Measurements from ENCODE around the gene SLC1A7. TPM values are rescaled to one million over a fixed set of nuclear protein-coding genes. Genes with fewer than 3 reads are reported as not detected.
A peak's percentile ranks its signal among the peaks of the same experiment; 100 is the strongest.

SLC1A7 gene
- polyA plus RNA-seq, 3 donors from 2014 or later, result 2.1 to 6.4 (median 4.8) TPM

DNA sequence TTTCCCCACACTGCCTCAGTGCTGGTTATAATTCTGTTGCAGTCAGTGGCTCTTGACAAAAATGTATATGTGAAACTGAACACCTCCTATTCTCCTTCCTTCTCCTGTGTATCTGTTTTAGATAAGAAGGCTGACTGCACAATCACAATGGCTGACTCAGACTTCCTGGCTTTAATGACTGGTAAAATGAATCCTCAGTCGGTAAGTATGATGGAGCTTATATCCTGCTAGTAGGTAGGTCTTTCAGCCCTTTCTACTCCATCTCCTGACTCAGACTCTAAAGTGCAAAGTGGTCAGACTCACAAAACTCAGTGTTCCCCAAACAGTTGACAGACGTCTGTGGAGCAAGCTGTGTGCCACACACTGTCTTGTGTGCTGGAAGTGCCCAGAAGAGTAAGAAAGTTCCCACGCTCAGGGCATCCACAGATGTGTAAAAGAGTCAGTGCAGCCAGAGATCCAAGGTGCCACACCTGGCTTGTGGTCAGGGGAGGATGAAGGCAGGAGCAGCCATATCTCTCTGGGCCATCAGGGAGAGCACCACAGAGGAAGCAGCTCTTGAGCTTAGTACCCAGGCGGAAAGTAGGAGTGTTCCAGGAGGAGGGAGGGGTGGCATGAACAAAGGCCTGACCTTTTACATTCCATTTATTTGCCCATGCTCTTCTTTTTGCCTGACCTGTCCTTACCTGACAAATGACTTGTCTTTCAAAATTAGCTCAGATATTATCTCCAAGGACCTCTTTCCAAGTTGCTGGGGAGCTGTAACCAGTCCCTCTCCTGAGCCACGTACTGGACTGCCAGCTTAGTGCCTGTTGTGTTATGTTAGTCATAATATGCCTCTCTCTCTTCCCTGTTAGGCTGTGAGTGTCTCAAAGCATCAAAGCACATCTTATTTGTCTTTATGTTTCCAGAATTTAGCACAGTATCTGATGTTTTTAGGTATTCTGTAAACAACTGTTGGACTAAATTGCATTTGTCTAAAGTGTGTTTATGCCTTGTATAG, 94.4 kb downstream of the SLC1A7 start:
- H3K4me1 Mint-ChIP-seq, result peaks cover 1 to 7% of the 10 kb centered on the region in 2 donors
- H3K27ac Mint-ChIP-seq, result peak overlapping the region in 1 of 6 donors; percentile 12
- H3K4me3 Mint-ChIP-seq, result no peak overlapping the region
- no peak for DNase-seq
- no peaks in the 10 kb centered on the region for H3K27me3 Mint-ChIP-seq (ENCODE audit: low read depth in 3 of 3)
- no peaks in the 10 kb centered on the region for H3K9me3 Mint-ChIP-seq
- peaks cover 25 to 51% (median 28%) of the 10 kb centered on the region in 3 donors for H3K36me3 Mint-ChIP-seq

DNA sequence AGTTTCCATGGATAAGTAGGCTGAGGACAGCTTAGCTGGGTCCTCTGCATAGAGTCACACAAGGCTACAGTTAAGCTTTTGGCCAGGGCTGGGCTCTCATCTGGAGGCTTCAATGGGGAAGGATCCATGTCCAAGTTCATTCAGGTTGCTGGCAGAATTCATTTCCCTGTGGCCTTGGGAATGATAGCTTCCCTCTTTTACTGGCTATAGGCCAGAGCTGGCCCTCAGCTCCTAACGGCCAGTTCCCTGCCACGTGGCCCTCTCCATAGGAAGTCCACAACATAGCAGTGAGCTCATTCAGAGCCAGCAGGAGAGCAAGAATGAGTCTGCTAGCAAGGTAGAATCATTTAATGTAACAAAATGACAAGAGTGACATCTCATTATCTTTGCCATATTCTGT, 95.5 kb downstream of the SLC1A7 start:
- Mint-ChIP-seq H3K36me3 (peaks cover 15 to 40% (median 22%) of the 10 kb centered on the region in 3 donors), H3K27ac (peak overlapping the region in 1 of 6 donors; percentile 60), H3K4me3 (no peak overlapping the region), H3K9me3 (no peaks in the 10 kb centered on the region), H3K4me1 (peaks cover 1 to 7% of the 10 kb centered on the region in 2 donors), H3K27me3 (ENCODE audit: low read depth in 3 of 3) (no peaks in the 10 kb centered on the region)
- DNase-seq, result no peak

DNA sequence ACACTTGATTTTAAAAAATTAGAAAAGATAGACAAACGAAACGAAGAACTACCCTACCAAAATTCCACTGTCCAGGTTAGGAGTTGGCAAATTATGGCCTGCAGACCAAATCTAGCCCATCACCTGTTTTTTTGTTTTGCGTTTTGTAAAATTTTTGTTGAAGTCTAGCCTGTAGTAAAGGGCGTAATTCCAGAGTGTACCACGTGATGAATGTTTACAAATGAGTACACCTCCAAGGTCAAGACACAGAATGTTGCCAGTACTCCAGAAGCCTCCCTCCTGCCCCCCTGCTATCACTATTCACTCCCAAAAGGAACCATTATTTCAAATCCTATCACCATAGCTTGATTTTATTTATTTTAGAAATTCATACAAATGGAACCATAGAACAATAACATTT, 97.5 kb downstream of the SLC1A7 start:
- Mint-ChIP-seq H3K4me1 (peaks cover 1 to 7% of the 10 kb centered on the region in 2 donors), H3K4me3 (no peak overlapping the region), H3K36me3 (peaks cover 18 to 35% (median 19%) of the 10 kb centered on the region in 3 donors), H3K27me3 (ENCODE audit: low read depth in 3 of 3) (no peaks in the 10 kb centered on the region), H3K27ac (no peak overlapping the region), H3K9me3 (no peaks in the 10 kb centered on the region)
- DNase-seq, result no peak

DNA sequence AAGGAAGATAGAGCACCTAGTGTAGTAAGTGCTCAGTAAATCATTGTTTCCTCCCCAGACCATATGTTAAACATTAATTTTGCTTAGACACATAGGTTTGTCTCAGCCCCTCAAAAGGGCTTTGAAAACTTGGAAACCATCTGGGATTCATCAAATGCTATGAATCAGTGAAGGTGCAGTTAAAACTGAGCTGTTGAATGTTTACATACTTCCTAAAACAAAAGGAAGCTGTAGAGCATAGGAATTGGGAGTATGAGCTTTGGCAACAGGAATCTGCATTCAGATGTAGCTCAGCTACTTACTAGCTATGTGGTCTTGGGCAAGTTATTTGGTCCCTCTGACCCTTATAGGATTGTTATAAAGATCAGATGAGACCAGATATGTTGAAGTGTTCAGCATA, 99.2 kb downstream of the SLC1A7 start:
- DNase-seq, result no peak
- Mint-ChIP-seq H3K4me3 (no peak overlapping the region), H3K27ac (peak overlapping the region in 3 of 6 donors; percentile 4 to 24 (median 12)), H3K36me3 (peaks cover 19 to 33% (median 21%) of the 10 kb centered on the region in 3 donors), H3K4me1 (peaks cover 1 to 7% of the 10 kb centered on the region in 2 donors), H3K27me3 (ENCODE audit: low read depth in 3 of 3) (no peaks in the 10 kb centered on the region), H3K9me3 (no peaks in the 10 kb centered on the region)

DNA sequence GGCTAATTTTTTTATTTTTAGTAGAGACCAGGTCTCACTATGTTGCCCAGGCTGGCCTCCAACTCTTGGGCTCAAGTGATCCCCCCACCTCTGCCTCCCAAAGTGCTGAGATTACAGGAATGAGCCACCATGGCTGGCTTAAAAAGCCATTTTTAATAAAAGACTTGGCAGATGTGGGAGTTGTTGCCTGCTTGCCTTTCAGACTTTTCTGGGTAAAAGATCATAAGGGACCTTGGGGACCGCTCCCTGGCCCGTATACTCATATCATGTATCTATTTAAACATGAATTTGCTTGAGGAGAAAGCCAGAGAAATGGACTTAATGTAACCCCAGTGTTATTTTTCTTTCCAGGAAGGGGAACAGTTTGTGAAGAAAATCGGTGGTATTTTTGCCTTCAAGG, 103.9 kb downstream of the SLC1A7 start:
- Mint-ChIP-seq H3K4me3 (no peak overlapping the region), H3K27ac (no peak overlapping the region), H3K27me3 (ENCODE audit: low read depth in 3 of 3) (no peaks in the 10 kb centered on the region), H3K4me1 (peaks cover 10 to 15% of the 10 kb centered on the region in 2 donors), H3K36me3 (peaks cover 14 to 19% (median 16%) of the 10 kb centered on the region in 3 donors), H3K9me3 (no peaks in the 10 kb centered on the region)
- DNase-seq, result no peak

Other genes starting within 250 kb of the SLC1A7 start
- 10 to 100 TPM; 18.8 to 25.4 (median 21.3) TPM for gene ECHDC2, start 220.9 kb downstream of the SLC1A7 start, polyA plus RNA-seq
- gene SCP2, start 215.4 kb downstream of the SLC1A7 start, polyA plus RNA-seq, result 100 to 1,000 TPM; 257 to 343 (median 261) TPM
- gene PODN, start 80.4 kb downstream of the SLC1A7 start, polyA plus RNA-seq, result 1 to 10 TPM; 1.7 to 4.3 (median 2.9) TPM
- 10 to 100 TPM; 11.6 to 21.8 (median 20.7) TPM for gene CPT2, start 54.2 kb upstream of the SLC1A7 start, polyA plus RNA-seq
- gene CZIB, start 78.0 kb upstream of the SLC1A7 start, polyA plus RNA-seq, result 100 to 1,000 TPM in 1 of 3 donors, 10 to 100 TPM in 2; 70.8 to 126 (median 84.2) TPM
- gene MAGOH, start 95.9 kb upstream of the SLC1A7 start, polyA plus RNA-seq, result 100 to 1,000 TPM in 2 of 3 donors, 10 to 100 TPM in 1; 63.4 to 109 (median 109) TPM
- 1 to 10 TPM in 2 of 3 donors, under 1 TPM in 1; 0.86 to 3.4 (median 1.1) TPM for gene LRP8, start 185.4 kb upstream of the SLC1A7 start, polyA plus RNA-seq

Data from immature natural killer cell (primary cell).